ENCODE data around the gene COPB2. TPM values are rescaled to one million over a fixed set of nuclear protein-coding genes. Genes with fewer than 3 reads are reported as not detected.
"Not testable (repeated sequence)": the region's sequence is repeated elsewhere in the genome, so short reads cannot be mapped to it uniquely, and the experiment has no call there.

COPB2 gene
- total RNA-seq, 4 donors from 2014 or later: 69.7 to 103 (median 87.2) TPM

- H3K27me3 ChIP-seq: no peaks in the 10 kb centered on the region
- no peaks in the 10 kb centered on the region for H3K36me3 ChIP-seq
- H3K4me3 ChIP-seq: no peak overlapping the region
- TF ChIP-seq CTCF (IDR thresholded peaks at IDR 0.05) (no peak), POLR2A (IDR thresholded peaks at IDR 0.05) (no peak)
- no peaks in the 10 kb centered on the region for H3K4me1 ChIP-seq
- DNase-seq: no peak
- no peak overlapping the region for H3K27ac ChIP-seq
- peaks cover 0 to 9% (median 0%) of the 10 kb centered on the region in 4 donors for H3K9me3 ChIP-seq
These were observed 28.7 kb upstream of the COPB2 start for GRCh38 chr3:139418144-139418543.

- H3K4me3 ChIP-seq: no peak overlapping the region
- no peaks in the 10 kb centered on the region for H3K4me1 ChIP-seq
- H3K36me3 ChIP-seq: no peaks in the 10 kb centered on the region
- TF ChIP-seq POLR2A (IDR thresholded peaks at IDR 0.05): no peak
- no peak for TF ChIP-seq CTCF (IDR thresholded peaks at IDR 0.05)
- H3K9me3 ChIP-seq: peaks cover 0 to 19% (median 0%) of the 10 kb centered on the region in 4 donors
- H3K27ac ChIP-seq: no peak overlapping the region
- no peak for DNase-seq
- H3K27me3 ChIP-seq: no peaks in the 10 kb centered on the region
These were observed 26.8 kb upstream of the COPB2 start for GRCh38 chr3:139416275-139416674.

GRCh38 chr3:139414608-139415224 is 25.3 kb upstream of the COPB2 start:
- Histone ChIP-seq H3K27me3 (no peaks in the 10 kb centered on the region), H3K4me1 (no peaks in the 10 kb centered on the region), H3K9me3 (peaks cover 0 to 19% (median 0%) of the 10 kb centered on the region in 4 donors), H3K4me3 (no peak overlapping the region), H3K27ac (no peak overlapping the region), H3K36me3 (no peaks in the 10 kb centered on the region)
- peak in 1 of 3 donors; percentile 55 for DNase-seq
- TF ChIP-seq CTCF (IDR thresholded peaks at IDR 0.05) (no peak), POLR2A (IDR thresholded peaks at IDR 0.05) (no peak)

- not testable (repeated sequence) for H3K4me3 ChIP-seq, DNase-seq, H3K27ac ChIP-seq, H3K36me3 ChIP-seq, H3K4me1 ChIP-seq, H3K27me3 ChIP-seq
- H3K9me3 ChIP-seq: peaks cover 0 to 19% (median 0%) of the 10 kb centered on the region in 4 donors
These were observed 23.4 kb upstream of the COPB2 start for GRCh38 chr3:139412891-139413290.

- H3K9me3 ChIP-seq, H3K27ac ChIP-seq: not testable (repeated sequence)
These were observed 11.7 kb upstream of the COPB2 start for GRCh38 chr3:139401155-139401554.

GRCh38 chr3:139396707-139397106 is 7.3 kb upstream of the COPB2 start:
- no peak for DNase-seq
- H3K36me3 ChIP-seq: no peaks in the 10 kb centered on the region
- no peaks in the 10 kb centered on the region for H3K9me3 ChIP-seq
- no peak overlapping the region for H3K27ac ChIP-seq
- H3K4me1 ChIP-seq: no peaks in the 10 kb centered on the region
- TF ChIP-seq CTCF (IDR thresholded peaks at IDR 0.05) (no peak), POLR2A (IDR thresholded peaks at IDR 0.05) (no peak)
- no peak overlapping the region for H3K4me3 ChIP-seq
- H3K27me3 ChIP-seq: no peaks in the 10 kb centered on the region

More at GRCh38 chr3:139401155-139401554, 11.7 kb upstream of the COPB2 start:
- not testable (repeated sequence) for H3K4me3 ChIP-seq, H3K27me3 ChIP-seq, H3K4me1 ChIP-seq, DNase-seq, H3K36me3 ChIP-seq

GRCh38 chr3:139394116-139394515 is 4.7 kb upstream of the COPB2 start:
- no peak for DNase-seq
- TF ChIP-seq CTCF (IDR thresholded peaks at IDR 0.05): no peak
- TF ChIP-seq POLR2A (IDR thresholded peaks at IDR 0.05): no peak
- Histone ChIP-seq H3K36me3 (no peaks in the 10 kb centered on the region), H3K9me3 (no peaks in the 10 kb centered on the region), H3K4me1 (peaks cover 0 to 11% (median 0%) of the 10 kb centered on the region in 4 donors), H3K27me3 (no peaks in the 10 kb centered on the region), H3K4me3 (no peak overlapping the region), H3K27ac (no peak overlapping the region)
